Spleen (tissue), 7 donors: ENCODE measurements around the gene PNMA8A.

Experiments used
- CTCF ChIP-seq, 11 experiments: fragments of 200-600 bp in 7 of 11; fragments of 450-650 bp in 4 of 11; sonication (generic) in 4 of 11; IDR thresholded peaks in 8 of 11; conservative IDR thresholded peaks in 3 of 11; 1 replicate in 7 of 11; 2 replicates in 4 of 11; pipeline versions ENCODE4 v1.4.0 to v1.8.0; 2016 to 2021; ENCODE audit warnings: antibody characterized with exemption in 11 of 11, inconsistent platforms in 4 of 11, mild to moderate bottlenecking in 1 of 11
- POLR2A ChIP-seq, 3 donors: fragments of 450-650 bp; IDR thresholded peaks; one replicate each; pipeline ENCODE4 v1.5.1; 2017; ENCODE audit warnings: antibody characterized with exemption in 3 of 3, mild to moderate bottlenecking in 1 of 3
- POLR2AphosphoS5 ChIP-seq, 3 donors: sonication (generic); formaldehyde crosslinking; IDR thresholded peaks; one replicate each; pipeline ENCODE4 v1.5.1; 2017; ENCODE audit warnings: antibody characterized with exemption in 3 of 3
- donor health status: DM: no; HTN: no; CAD: no; lungs with moderate emphysema.
- donor health status: DM: no; HTN: no; CAD: no.
- donor health status: DM: no; HTN: no; CAD: no.

- TF ChIP-seq CTCF (IDR thresholded peaks at IDR 0.05 in 8 of 11, conservative IDR thresholded peaks at IDR 0.05 in 3 of 11): no peak
- TF ChIP-seq POLR2A (IDR thresholded peaks at IDR 0.05): no peak
- TF ChIP-seq POLR2AphosphoS5 (IDR thresholded peaks at IDR 0.05): no peak
These were observed 21.5 kb upstream of the PNMA8A start for GRCh38 chr19:46492841-46493235.
